Activated CD4-positive, CD25-positive, alpha-beta regulatory T cell treated with anti-CD3 and anti-CD28 coated beads, Interleukin-2, amount 50 U/mL, for 72 hours (primary cell): ENCODE data around the gene GBP3.
"Not testable (repeated sequence)": the region's sequence is repeated elsewhere in the genome, so short reads cannot be mapped to it uniquely, and the experiment has no call there.

Experiments
- DNase-seq: peaks from one replicate; pipeline ENCODE4 v3.0.0; 2021

The GBP3 gene

GRCh38 chr1:89037186-89037585, 14.5 kb upstream of the GBP3 start:
- no peak for DNase-seq

- DNase-seq, result no peak
These were observed 12.4 kb upstream of the GBP3 start for GRCh38 chr1:89035080-89035479.

- not testable (repeated sequence) for DNase-seq
These were observed 11.3 kb upstream of the GBP3 start for GRCh38 chr1:89034004-89034403.

GRCh38 chr1:89029051-89029450, 6.4 kb upstream of the GBP3 start:
- DNase-seq, result not testable (repeated sequence)

GRCh38 chr1:89025928-89026327, 3.3 kb upstream of the GBP3 start:
- no peak for DNase-seq

GRCh38 chr1:89023026-89023425, 360 bp upstream of the GBP3 start:
- DNase-seq, result no peak

- DNase-seq, result not testable (repeated sequence)
These were observed 4.3 kb downstream of the GBP3 start for GRCh38 chr1:89018318-89018717.

- no peak for DNase-seq
These were observed 14.2 kb downstream of the GBP3 start for GRCh38 chr1:89008511-89008910.

- DNase-seq, result no peak
These were observed 17.1 kb downstream of the GBP3 start for GRCh38 chr1:89005286-89006151.

- DNase-seq, result not testable (repeated sequence)
These were observed 20.5 kb downstream of the GBP3 start for GRCh38 chr1:89002176-89002575.

GRCh38 chr1:89001510-89001909, 21.2 kb downstream of the GBP3 start:
- no peak for DNase-seq

- DNase-seq, result no peak
These were observed 23.9 kb downstream of the GBP3 start for GRCh38 chr1:88998716-88999115.

GRCh38 chr1:88990426-88990825, 32.2 kb downstream of the GBP3 start:
- DNase-seq, result no peak

GRCh38 chr1:88985692-88986091, 37.0 kb downstream of the GBP3 start:
- DNase-seq, result no peak

GRCh38 chr1:88985032-88985431, 37.6 kb downstream of the GBP3 start:
- DNase-seq, result no peak

GRCh38 chr1:88984569-88984968, 38.1 kb downstream of the GBP3 start:
- DNase-seq, result no peak

- DNase-seq, result no peak
These were observed 38.7 kb downstream of the GBP3 start for GRCh38 chr1:88983791-88984559.

GRCh38 chr1:88982055-88982454, 40.6 kb downstream of the GBP3 start:
- no peak for DNase-seq

- DNase-seq, result not testable (repeated sequence)
These were observed 41.2 kb downstream of the GBP3 start for GRCh38 chr1:88981506-88981905.

- no peak for DNase-seq
These were observed 41.8 kb downstream of the GBP3 start for GRCh38 chr1:88980870-88981269.

- DNase-seq, result no peak
These were observed 42.9 kb downstream of the GBP3 start for GRCh38 chr1:88979749-88980116.

- DNase-seq, result no peak
These were observed 43.5 kb downstream of the GBP3 start for GRCh38 chr1:88979054-88979748.

- no peak for DNase-seq
These were observed 46.4 kb downstream of the GBP3 start for GRCh38 chr1:88976235-88976634.
